GM12878 (cell line): ENCODE results near the gene CRHR2. TPM values are rescaled to one million over a fixed set of nuclear protein-coding genes. Genes with fewer than 3 reads are reported as not detected.

Experiments
- ATAC-seq: fragments of 200-7000 bp; cut with Tn5 transposase; 3 replicates; pipeline ENCODE4 v1.9.1; 2020; ENCODE audit warnings: mild to moderate bottlenecking, moderate library complexity
- BruUV-seq: library from RNA; stranded (reverse); fragments of 400-500 nt; replicated peaks from 2 replicates; lab custom pipeline; 2021; lab: Mats Ljungman, UMichigan
- CTCF ChIA-PET: fragments of 300-600 bp; sonication (Branson Sonifier 250); formaldehyde crosslinking; extraction: SDS; loops from one replicate; lab custom pipeline; 2021; ENCODE audit warnings: inconsistent platforms; lab: Yijun Ruan, JAX
- POLR2A ChIA-PET: fragments of 350-600 bp; formaldehyde crosslinking; extraction: SDS; loops from one replicate; lab custom pipeline; 2021; ENCODE audit warnings: inconsistent platforms; lab: Charles Lee
- RAD21 ChIA-PET: fragments of 300-600 bp; sonication (Branson Sonifier 250); formaldehyde crosslinking; loops from one replicate; lab custom pipeline; 2023; ENCODE audit warnings: antibody characterized with exemption; ENCODE audit not compliant: unreplicated experiment; lab: Charles Lee
- SMC1A ChIA-PET: fragments of 300-600 bp; sonication (Branson Sonifier 250); formaldehyde crosslinking; loops from one replicate; lab custom pipeline; 2023; ENCODE audit not compliant: unreplicated experiment, uncharacterized antibody; lab: Charles Lee
- DNase-seq: peaks from one replicate; pipeline ENCODE4 v3.0.0-alpha.2; 2011; ENCODE audit warnings: low read depth, low spot score
- FAIRE-seq: peaks from 3 replicates; lab custom pipeline; 2011; peaks lifted over from hg19 to GRCh38; lab: Jason Lieb, UNC
- H2AFZ ChIP-seq: 2 replicates; pipeline ENCODE4 v1.6.0; 2011; ENCODE audit warnings: low read depth, low read length, control low read depth; ENCODE audit not compliant: control insufficient read depth
- H3K27ac ChIP-seq: 2 replicates; pipeline ENCODE4 v1.5.1; 2011; ENCODE audit warnings: control low read depth; ENCODE audit not compliant: control insufficient read depth, insufficient read depth
- H3K27me3 ChIP-seq, 2 experiments: replicated peaks in 1 of 2; 2 replicates each; pipeline versions ENCODE4 v1.6.0 to v1.6.1; 2011; ENCODE audit warnings: low read length in 1 of 2; ENCODE audit not compliant: control insufficient read depth in 2 of 2, insufficient read depth in 2 of 2
- H3K36me3 ChIP-seq, 2 experiments: 2 replicates each; pipeline ENCODE4 v1.5.1; 2011; ENCODE audit warnings: low read length in 1 of 2; ENCODE audit not compliant: control insufficient read depth in 2 of 2, insufficient read depth in 2 of 2
- H3K4me1 ChIP-seq: 2 replicates; pipeline ENCODE4 v1.6.1; 2011; ENCODE audit warnings: mild to moderate bottlenecking, low read length, moderate library complexity, mixed read lengths; ENCODE audit not compliant: control insufficient read depth, insufficient read depth
- H3K4me2 ChIP-seq: 2 replicates; pipeline ENCODE4 v1.6.0; 2011; ENCODE audit warnings: control low read depth; ENCODE audit not compliant: control insufficient read depth, insufficient read depth
- H3K4me3 ChIP-seq: fragments of 200-600 bp; sonication (generic); 2 replicates; pipeline ENCODE4 v1.5.1; 2016
- H3K79me2 ChIP-seq: 2 replicates; pipeline ENCODE4 v1.6.0; 2011; ENCODE audit warnings: low read length; ENCODE audit not compliant: control insufficient read depth, insufficient read depth
- H3K9ac ChIP-seq: 2 replicates; pipeline ENCODE4 v1.8.0; 2011; ENCODE audit warnings: low read length, control low read depth, mixed read lengths; ENCODE audit not compliant: control insufficient read depth, insufficient read depth
- H3K9me3 ChIP-seq: replicated peaks from 3 replicates; pipeline ENCODE4 v1.5.1; 2011; ENCODE audit warnings: mild to moderate bottlenecking, low read length; ENCODE audit not compliant: control insufficient read depth, insufficient read depth
- H4K20me1 ChIP-seq: 2 replicates; pipeline ENCODE4 v1.6.0; 2011; ENCODE audit not compliant: control insufficient read depth, insufficient read depth
- ATF7 ChIP-seq: fragments of 450-650 bp; IDR thresholded peaks from 2 replicates; pipeline ENCODE4 v1.6.1; 2016; ENCODE audit warnings: low read depth, mild to moderate bottlenecking
- BACH1 ChIP-seq: fragments of 450-650 bp; IDR thresholded peaks from 2 replicates; pipeline ENCODE4 v1.6.1; 2017; ENCODE audit warnings: mild to moderate bottlenecking, borderline replicate concordance
- CBX5 ChIP-seq: sonication (generic); IDR thresholded peaks from 2 replicates; pipeline ENCODE4 v1.6.1; 2016; ENCODE audit warnings: low read depth, moderate library complexity, mild to moderate bottlenecking, inconsistent platforms
- EP300 ChIP-seq, 2 experiments: fragments of 150-350 bp in 1 of 2; IDR thresholded peaks; 2 replicates each; pipeline ENCODE4 v1.6.1; 2011 to 2012; ENCODE audit warnings: low read depth in 2 of 2, low read length in 2 of 2, borderline replicate concordance in 1 of 2, improper control_type of control experiment in 1 of 2, inconsistent platforms in 1 of 2; ENCODE audit not compliant: control insufficient read depth in 1 of 2
- FOXK2 ChIP-seq: fragments of 450-650 bp; IDR thresholded peaks from 2 replicates; pipeline ENCODE4 v1.6.1; 2017; ENCODE audit warnings: mild to moderate bottlenecking, moderate library complexity
- HDGF ChIP-seq: fragments of 450-650 bp; IDR thresholded peaks from 2 replicates; pipeline ENCODE4 v1.6.1; 2016; ENCODE audit warnings: antibody characterized with exemption
- MEF2A ChIP-seq: IDR thresholded peaks from 2 replicates; pipeline ENCODE4 v1.6.1; 2011; ENCODE audit warnings: low read depth, mild to moderate bottlenecking, low read length, moderate library complexity; ENCODE audit not compliant: insufficient read depth
- NFYB ChIP-seq: IDR thresholded peaks from 2 replicates; pipeline ENCODE4 v1.6.1; 2011; ENCODE audit warnings: low read depth, mild to moderate bottlenecking, low read length, improper control_type of control experiment, moderate library complexity; ENCODE audit not compliant: insufficient read depth
- POLR2A ChIP-seq: IDR thresholded peaks from 2 replicates; pipeline ENCODE4 v1.6.1; 2011; ENCODE audit warnings: low read depth, mild to moderate bottlenecking, low read length
- POU2F2 ChIP-seq: IDR thresholded peaks from 3 replicates; pipeline ENCODE4 v1.6.1; 2011; ENCODE audit warnings: low read depth, mild to moderate bottlenecking, low read length, borderline replicate concordance
- RELA ChIP-seq: fragments of 450-650 bp; IDR thresholded peaks from 2 replicates; pipeline ENCODE4 v1.8.0; 2014; ENCODE audit warnings: borderline replicate concordance; ENCODE audit not compliant: partially characterized antibody
- TCF12 ChIP-seq: IDR thresholded peaks from 2 replicates; pipeline ENCODE4 v1.6.1; 2011; ENCODE audit warnings: low read depth, mild to moderate bottlenecking, low read length
- TCF7 ChIP-seq: IDR thresholded peaks from 2 replicates; pipeline ENCODE4 v1.6.1; 2014; ENCODE audit warnings: antibody characterized with exemption, borderline replicate concordance
- ZNF24 ChIP-seq: fragments of 450-650 bp; IDR thresholded peaks from 2 replicates; pipeline ENCODE4 v1.6.1; 2017; ENCODE audit warnings: antibody characterized with exemption, mild to moderate bottlenecking
- WGBS: methylation state at CpG from one replicate; pipeline ENCODE4 v1.1.6; 2016; ENCODE audit warnings: low lambda C conversion rate; ENCODE audit not compliant: insufficient replicate concordance, insufficient coverage; ENCODE audit errors: missing lambda C conversion rate; 5-methylcytosine and 5-hydroxymethylcytosine counted together
- in situ Hi-C: fragments of 300-500 bp; cut with MboI; formaldehyde crosslinking; loops from 9 replicates; pipeline ENCODE4 v1.14.3; 2018; ENCODE audit warnings: mixed read lengths
- intact Hi-C: fragments of 100-400 bp; cut with micrococcal nuclease; formaldehyde crosslinking; loops from one replicate; pipeline ENCODE4 v1.14.2; 2022; ENCODE audit not compliant: unreplicated experiment
- polyA plus RNA-seq, 11 experiments: library from polyadenylated mRNA; depleted of rRNA in 4 of 11; unstranded in 6 of 11; stranded (reverse) in 5 of 11; fragments of >200 nt; fragmentation: Nextera tagmentation in 4 of 11; fragmentation: Illumina TruSeq in 1 of 11; extraction: Ambion mirVana in 4 of 11; extraction: Trizol in 1 of 11; gene quantifications; 1 replicate in 1 of 11; 2 replicates in 10 of 11; pipeline versions ENCODE4 v1.2.1 to v1.2.3, GENCODE V29; 2011 to 2016; ENCODE audit warnings: inconsistent platforms in 2 of 11, missing spikeins in 2 of 11, low read depth in 1 of 11
- total RNA-seq, 4 experiments: library from RNA; depleted of rRNA in 3 of 4; stranded (reverse); fragments of >200 nt in 3 of 4; fragmentation: Illumina TruSeq in 1 of 4; extraction: Trizol in 1 of 4; gene quantifications; 2 replicates each; pipeline versions ENCODE4 v1.2.1 to v1.2.3, GENCODE V29; 2013 to 2021
- TF ChIP-seq, protein P1 (sequence below): fragments of 450-650 bp; IDR thresholded peaks from 2 replicates; pipeline ENCODE4 v1.6.1; 2018; ENCODE audit warnings: borderline replicate concordance, mild to moderate bottlenecking; ENCODE audit not compliant: partially characterized antibody
- TF ChIP-seq, protein P2 (sequence below): IDR thresholded peaks from 2 replicates; pipeline ENCODE4 v1.6.1; 2011; ENCODE audit warnings: borderline replicate concordance, low read depth, mild to moderate bottlenecking, moderate library complexity, mixed read lengths, low read length; ENCODE audit not compliant: insufficient read depth; ENCODE audit errors: extremely low read length
- TF ChIP-seq, protein P3 (sequence below): IDR thresholded peaks from 2 replicates; pipeline ENCODE4 v1.6.1; 2011; ENCODE audit warnings: low read depth, mild to moderate bottlenecking, low read length, moderate library complexity, borderline replicate concordance; ENCODE audit errors: extremely low read depth
- TF ChIP-seq, protein P4 (sequence below): IDR thresholded peaks from 2 replicates; pipeline ENCODE4 v1.6.1; 2011; ENCODE audit warnings: low read depth, low read length, improper control_type of control experiment, borderline replicate concordance

CRHR2 gene
- total and polyA plus RNA-seq, 10 of the 15 experiments (the other 5 are each of a cell fraction or from before 2014, with no cell fraction given) = not detected

DNA sequence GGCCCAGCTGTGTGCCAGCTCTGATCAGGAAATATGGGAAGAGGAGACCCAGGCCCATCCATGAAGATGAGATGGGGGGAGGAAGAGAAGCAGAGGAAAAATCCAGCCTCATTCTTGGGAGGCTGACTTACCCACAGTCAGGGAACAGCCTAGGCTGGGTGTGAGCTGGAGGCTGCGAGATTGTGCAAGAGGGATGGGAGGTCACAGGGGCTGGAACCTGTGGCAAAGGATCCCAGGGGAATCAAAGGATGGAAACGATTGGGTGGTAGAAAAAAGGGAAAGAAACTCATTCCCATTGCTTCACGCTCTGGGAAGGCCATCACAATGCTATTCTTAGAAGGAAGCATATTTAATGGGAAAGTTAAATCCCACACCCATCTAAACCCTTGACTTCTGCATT lies 26.7 kb upstream of the CRHR2 start:
- POLR2A ChIA-PET = no interaction called here
- no TSS peak for BruUV-seq
- CTCF ChIA-PET = interaction anchor here (0.8 kb wide), 1 partner anchor 31 kb away, joined by 4 read pairs; no protein-coding TSS in a partner anchor

More for the DNA sequence above, 26.7 kb upstream of the CRHR2 start:
- H3K9me3 ChIP-seq = no peaks in the 10 kb centered on the region
- no peaks in the 10 kb centered on the region; a peak in 3 of 4 replicates for H3K27me3 ChIP-seq
- H3K9ac ChIP-seq = no peak overlapping the region
- H3K4me1 ChIP-seq = no peaks in the 10 kb centered on the region
- intact Hi-C loops (no loop called here), in situ Hi-C loops (no loop called here)
- H3K4me3 ChIP-seq = no peak overlapping the region
- H3K36me3 ChIP-seq = no peaks in the 10 kb centered on the region
- H4K20me1 ChIP-seq = no peaks in the 10 kb centered on the region
- ATAC-seq (no peak), FAIRE-seq (no peak), DNase-seq (no peak)
- H3K4me2 ChIP-seq = no peak overlapping the region
- H2AFZ ChIP-seq = no peak overlapping the region
- ChIA-PET SMC1A (no interaction called here), RAD21 (interaction anchor here (0.5 kb wide), 1 partner anchor 200 kb away, joined by 4 read pairs; no protein-coding TSS in a partner anchor)
- 0% methylated on average over 3 of the region's 3 CpGs for WGBS
- TF ChIP-seq CBX5 (no peak), HDGF (no peak), TCF7 (no peak), ZNF24 (no peak), ATF7 (no peak), RELA (no peak), POU2F2 (no peak), BACH1 (no peak), TCF12 (no peak), POLR2A (no peak), NFYB (no peak), MEF2A (no peak), FOXK2 (no peak), EP300 (IDR thresholded peaks at IDR 0.05; ENCODE audit: borderline replicate concordance in 1 of 2, control insufficient read depth in 1 of 2, low read depth in 2 of 2, low read length in 2 of 2) (no peak)
- TF ChIP-seq, protein P1, sequence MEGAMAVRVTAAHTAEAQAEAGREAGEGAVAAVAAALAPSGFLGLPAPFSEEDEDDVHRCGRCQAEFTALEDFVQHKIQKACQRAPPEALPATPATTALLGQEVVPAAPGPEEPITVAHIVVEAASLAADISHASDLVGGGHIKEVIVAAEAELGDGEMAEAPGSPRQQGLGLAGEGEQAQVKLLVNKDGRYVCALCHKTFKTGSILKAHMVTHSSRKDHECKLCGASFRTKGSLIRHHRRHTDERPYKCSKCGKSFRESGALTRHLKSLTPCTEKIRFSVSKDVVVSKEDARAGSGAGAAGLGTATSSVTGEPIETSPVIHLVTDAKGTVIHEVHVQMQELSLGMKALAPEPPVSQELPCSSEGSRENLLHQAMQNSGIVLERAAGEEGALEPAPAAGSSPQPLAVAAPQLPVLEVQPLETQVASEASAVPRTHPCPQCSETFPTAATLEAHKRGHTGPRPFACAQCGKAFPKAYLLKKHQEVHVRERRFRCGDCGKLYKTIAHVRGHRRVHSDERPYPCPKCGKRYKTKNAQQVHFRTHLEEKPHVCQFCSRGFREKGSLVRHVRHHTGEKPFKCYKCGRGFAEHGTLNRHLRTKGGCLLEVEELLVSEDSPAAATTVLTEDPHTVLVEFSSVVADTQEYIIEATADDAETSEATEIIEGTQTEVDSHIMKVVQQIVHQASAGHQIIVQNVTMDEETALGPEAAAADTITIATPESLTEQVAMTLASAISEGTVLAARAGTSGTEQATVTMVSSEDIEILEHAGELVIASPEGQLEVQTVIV = no peak
- TF ChIP-seq, protein P2, sequence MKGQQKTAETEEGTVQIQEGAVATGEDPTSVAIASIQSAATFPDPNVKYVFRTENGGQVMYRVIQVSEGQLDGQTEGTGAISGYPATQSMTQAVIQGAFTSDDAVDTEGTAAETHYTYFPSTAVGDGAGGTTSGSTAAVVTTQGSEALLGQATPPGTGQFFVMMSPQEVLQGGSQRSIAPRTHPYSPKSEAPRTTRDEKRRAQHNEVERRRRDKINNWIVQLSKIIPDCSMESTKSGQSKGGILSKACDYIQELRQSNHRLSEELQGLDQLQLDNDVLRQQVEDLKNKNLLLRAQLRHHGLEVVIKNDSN = no peak
- TF ChIP-seq, protein P3, sequence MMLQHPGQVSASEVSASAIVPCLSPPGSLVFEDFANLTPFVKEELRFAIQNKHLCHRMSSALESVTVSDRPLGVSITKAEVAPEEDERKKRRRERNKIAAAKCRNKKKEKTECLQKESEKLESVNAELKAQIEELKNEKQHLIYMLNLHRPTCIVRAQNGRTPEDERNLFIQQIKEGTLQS = no peak
- TF ChIP-seq, protein P4, sequence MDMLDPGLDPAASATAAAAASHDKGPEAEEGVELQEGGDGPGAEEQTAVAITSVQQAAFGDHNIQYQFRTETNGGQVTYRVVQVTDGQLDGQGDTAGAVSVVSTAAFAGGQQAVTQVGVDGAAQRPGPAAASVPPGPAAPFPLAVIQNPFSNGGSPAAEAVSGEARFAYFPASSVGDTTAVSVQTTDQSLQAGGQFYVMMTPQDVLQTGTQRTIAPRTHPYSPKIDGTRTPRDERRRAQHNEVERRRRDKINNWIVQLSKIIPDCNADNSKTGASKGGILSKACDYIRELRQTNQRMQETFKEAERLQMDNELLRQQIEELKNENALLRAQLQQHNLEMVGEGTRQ = no peak
- no peaks in the 10 kb centered on the region for H3K79me2 ChIP-seq
- H3K27ac ChIP-seq = no peak overlapping the region
